Hematopoietic multipotent progenitor cell (in vitro differentiated cells): ENCODE data around the gene CD44. TPM values are rescaled to one million over a fixed set of nuclear protein-coding genes. Genes with fewer than 3 reads are reported as not detected.

Experiments
- DNase-seq, 3 donors: peaks; one replicate each; pipeline ENCODE4 v3.0.0-alpha.2; 2011 to 2015; ENCODE audit warnings: low read depth in 2 of 3, low spot score in 2 of 3
- total RNA-seq: library from RNA; depleted of rRNA; stranded (reverse); fragments of >200 nt; gene quantifications from one replicate; pipeline ENCODE4 v1.2.3, GENCODE V29; 2012

CD44 gene
- total RNA-seq, 1 donor: 616 TPM

DNA sequence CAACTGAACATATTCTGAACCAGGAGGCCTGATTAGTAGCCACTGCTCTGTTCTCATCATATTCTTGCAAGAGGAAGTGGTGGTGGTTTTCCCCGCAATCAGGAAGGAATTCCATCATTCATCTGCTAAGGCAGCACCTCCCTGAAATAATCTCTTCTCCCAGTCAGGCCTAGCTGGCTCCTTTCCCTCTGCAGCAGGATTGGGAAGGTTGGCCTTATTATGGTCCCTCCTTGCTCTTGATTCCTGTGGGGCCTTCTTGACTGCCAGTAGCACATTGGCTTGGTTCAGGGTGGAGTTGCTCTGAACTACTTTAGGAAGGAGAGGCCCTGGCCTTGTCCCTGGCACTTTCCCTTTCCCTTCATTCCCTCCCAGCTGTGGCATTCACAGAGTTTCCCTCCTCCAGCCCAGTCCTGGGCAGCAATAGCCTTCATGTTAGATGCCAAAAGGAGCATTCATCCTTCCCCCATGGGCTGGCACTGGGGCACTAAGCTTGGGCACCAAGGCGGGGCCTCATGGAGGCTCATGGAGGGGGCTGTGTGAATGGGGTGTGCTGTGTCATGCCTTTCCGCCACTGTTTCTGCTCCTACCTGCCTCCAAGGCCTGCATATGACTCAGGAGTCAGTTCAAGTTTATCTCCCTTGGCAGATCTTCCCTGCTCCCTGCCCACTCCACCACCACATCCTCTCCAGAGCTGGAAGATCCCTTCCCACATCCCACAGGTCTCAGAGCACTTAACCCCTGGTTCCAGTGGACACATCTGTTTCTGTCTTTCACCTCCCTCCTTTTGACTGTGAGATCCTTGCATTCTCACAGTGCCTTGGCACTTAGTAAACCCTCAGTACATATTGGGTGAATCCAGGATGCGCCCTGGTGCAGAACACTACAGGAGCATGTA, 27.6 kb upstream of the CD44 start:
- DNase-seq: peak in 2 of 3 donors; percentile 60 to 78

- DNase-seq: no peak
These were observed 26.7 kb upstream of the CD44 start for GRCh38 chr11:35112056-35112845.

GRCh38 chr11:35112846-35113105, 26.2 kb upstream of the CD44 start:
- no peak for DNase-seq

DNA sequence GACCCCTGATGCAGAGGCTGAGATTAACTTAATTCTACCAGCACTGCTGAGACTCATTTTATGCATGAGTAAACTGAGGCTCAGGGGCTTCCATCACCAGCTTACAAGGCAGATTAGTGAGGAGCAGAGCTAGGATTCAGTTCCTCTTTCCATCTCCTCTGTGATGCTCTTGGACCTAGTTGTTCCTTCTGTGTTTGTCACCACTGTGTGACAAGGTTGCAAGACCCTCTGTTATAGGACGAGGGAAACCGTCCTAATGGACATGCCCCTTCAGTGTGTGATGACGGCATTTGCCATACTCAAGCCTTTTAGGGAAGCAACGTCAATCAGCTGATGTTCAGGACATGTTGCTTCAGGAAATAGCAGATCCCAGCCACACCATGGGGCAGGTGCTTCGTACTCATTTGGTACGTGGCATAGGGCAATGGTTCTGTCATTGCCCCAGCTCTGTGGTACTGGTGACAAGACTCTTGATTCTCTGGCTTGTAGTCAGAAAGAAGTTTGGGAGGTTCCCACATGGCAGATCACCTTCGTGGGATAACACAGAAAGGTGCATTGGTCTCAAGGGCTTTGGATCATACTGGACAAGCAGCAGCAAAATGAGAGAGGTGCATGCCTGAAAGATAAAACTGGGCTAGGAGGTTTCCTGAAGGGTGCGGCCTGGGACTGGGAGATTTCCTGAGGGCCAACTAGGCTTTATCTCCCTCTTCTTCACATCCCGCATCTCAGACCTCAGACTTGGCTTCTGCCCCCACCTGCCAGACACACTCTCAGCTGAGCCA, 23.9 kb upstream of the CD44 start:
- DNase-seq: no peak

- DNase-seq: no peak
These were observed 23.3 kb upstream of the CD44 start for GRCh38 chr11:35115688-35116030.

GRCh38 chr11:35116245-35116644, 22.7 kb upstream of the CD44 start:
- DNase-seq: no peak

DNA sequence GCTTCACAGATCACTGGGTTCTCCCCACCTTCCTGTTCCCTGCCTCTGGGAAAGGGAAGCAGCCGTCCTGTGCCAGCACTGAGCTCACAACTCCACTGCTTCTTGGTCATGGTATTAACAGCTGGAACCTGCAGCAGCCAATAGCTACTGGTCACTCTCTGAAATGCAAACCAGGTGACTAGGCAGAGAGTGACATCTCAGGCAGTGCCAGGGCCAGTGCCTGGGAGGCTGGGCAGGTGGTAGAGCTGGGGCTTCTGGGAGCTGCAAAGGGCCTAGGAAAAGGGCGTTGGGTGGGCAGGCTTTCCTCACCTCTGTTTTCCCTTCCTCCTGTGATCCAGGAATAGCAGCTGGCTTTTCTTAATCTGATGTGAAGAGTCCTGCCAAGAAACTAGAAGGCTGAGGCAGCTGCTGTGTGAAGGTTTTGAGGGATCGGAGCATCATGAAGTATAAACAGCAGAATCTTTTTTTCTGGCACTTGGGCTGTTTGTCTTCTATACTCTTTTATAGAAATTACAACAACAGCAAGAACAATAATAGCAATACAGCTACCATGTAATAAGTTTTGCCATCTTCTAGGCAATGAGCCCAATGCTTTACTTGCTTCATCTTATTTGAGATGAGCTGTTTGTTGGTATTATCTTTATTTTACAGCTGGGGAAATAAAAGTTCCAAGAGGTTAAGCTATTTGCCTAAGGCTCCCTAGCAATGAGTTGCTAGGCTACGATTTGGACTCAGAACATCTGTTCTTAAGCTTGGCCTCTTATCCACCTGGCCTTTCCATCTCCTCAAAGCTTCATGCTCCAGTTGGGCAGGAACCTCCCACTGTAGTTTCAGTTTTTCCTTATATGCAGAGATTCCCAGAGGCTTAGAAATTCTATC, 22.0 kb upstream of the CD44 start:
- DNase-seq: no peak

- no peak for DNase-seq
These were observed 20.1 kb upstream of the CD44 start for GRCh38 chr11:35118906-35119305.

GRCh38 chr11:35121326-35121865, 17.6 kb upstream of the CD44 start:
- DNase-seq: no peak

GRCh38 chr11:35122308-35122707, 16.7 kb upstream of the CD44 start:
- peak in 1 of 3 donors; percentile 74 for DNase-seq

DNA sequence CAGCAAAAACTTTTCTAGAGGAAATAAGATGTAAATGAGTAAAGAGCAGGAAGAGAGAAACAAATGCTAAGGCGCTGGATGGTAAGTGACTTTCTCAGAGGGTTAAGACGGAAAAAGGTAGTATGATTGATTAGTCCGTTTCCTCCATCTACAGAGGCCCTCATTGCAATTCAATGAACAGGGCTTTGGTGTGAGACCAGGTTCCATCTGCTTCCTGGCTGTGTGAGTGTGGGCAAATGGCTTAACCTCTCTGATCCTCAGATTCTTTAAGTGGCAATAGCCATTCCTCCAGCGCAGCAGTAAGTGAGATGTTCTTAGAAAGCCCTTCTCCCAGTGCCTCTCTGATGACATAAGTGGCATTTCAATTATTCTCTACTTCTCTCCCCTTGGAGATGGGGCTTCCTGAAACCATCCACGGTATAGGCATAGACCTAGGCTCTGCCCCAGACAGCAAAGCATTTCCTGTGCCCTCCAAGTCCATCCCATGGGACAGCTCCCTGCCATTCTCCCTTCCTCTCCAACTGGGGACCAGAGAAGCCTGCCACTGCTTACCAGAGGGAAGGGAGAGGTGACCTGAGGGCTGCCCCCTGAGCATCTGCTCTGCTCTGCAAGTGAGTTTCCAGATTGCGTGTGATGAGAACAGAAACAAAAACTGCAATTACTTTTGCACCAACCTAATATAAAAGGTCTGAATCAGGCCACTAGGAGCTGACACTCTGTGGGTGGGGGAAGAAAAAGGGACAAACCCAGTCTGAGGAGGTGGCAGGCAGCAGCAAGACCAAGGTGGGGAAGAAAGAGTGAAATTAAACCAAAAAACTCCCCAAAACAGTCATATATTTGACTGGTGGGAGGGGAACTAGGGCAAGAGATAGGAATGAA, 12.7 kb upstream of the CD44 start:
- DNase-seq: no peak

DNA sequence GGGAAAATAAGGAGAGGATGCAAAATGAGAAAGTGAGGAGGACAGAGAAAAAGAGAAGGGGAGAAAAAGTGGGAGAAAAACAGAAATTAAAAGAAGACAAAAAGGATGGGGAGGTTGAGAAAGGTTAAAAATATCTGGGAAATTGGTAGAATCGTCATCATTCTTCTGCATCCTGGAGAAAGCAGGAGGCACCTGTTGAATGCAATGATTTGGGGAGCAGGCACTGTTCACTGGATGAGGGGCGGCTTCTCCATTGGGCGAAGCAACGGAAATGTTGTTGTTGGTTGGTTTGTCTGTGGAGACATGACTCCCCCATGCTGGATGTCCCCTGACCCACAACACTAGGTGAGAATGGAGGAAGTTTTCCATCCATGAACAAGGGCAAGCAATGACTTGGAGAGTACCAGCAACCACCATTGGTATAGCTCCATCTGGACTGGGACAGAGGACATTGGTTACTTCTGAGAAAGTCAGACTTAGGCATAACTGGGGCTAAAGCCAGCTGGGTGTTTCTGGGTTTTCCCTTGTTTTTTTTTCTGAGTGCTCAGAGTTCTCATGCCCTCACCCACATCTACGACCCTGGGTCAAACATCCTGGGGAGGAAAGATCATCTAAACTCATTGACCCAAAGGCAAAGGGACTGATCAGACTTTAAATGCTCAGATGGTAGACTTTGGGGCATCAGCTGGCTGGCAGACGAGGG, 11.9 kb upstream of the CD44 start:
- no peak for DNase-seq

GRCh38 chr11:35127619-35128018, 11.4 kb upstream of the CD44 start:
- no peak for DNase-seq

DNA sequence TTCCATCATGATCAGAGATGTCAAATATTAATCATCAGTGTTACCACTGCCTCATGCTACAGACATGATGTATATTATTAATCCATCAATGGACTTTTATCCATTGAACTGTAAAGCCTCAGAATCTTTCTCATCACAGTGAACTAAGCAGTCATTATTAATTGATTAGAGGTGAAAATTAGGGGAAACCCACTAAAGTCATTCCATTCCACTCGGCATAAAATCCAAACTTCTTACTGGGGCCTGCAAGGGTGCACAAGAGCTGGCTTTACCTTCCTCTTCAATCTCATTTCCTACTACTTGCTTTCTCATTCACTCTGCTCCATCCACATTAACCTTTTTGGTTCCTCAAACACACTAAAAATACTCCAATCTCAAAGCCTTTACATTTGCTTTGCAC, 7.9 kb upstream of the CD44 start:
- DNase-seq: no peak

GRCh38 chr11:35131886-35132285, 7.1 kb upstream of the CD44 start:
- DNase-seq: no peak

DNA sequence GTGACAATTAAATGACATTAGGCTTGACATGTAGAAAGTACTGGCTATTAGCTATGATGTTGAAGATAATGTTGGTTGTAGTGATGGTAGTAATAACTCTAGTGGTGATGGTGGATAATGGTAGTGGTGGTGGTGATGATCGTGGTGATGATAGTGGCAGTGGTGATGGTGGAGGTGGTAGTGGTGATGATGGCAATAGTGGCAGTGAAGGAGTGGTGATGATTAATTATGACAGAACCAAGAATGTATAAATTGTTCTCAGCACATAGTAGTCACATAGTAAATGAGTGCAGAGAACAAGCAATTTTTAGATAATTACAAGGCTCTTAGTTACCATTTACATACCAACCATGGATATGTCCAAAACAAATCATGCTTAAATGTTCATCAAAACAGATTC, 5.3 kb upstream of the CD44 start:
- DNase-seq: no peak

DNA sequence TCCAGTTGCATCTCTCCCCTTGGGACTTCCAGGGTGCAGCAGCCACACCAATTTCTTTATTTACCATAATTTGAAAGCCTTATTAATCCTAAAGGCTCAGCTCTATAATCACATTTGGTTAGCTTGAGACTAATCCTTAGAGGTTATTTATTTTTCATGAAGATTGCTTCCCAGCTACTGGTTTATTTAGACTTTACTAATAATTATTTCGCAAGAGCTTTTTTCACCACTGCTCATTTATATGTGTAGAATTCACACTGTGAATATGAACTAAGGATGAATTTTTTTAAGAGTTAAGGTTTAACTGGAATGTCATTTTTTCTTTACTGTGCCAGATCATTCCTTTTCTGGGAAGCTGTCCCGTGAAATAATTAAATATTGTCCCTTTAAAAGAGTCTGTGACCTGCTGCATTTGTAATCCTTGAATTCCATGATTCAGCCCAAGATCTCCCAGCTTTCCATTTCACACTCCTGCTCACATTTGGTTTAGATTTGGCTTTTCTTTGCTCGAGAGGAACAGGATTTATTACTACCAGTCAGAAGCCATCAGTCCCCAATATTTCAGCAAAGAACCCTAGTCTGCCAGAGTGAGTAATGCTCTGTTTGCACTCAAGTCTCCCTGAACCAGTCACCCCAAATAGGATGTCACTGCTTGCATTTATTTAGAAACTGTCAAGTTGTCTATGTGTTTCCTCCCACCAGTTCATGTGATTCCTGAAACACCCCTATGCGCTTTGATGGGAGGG, 4.4 kb upstream of the CD44 start:
- no peak for DNase-seq

DNA sequence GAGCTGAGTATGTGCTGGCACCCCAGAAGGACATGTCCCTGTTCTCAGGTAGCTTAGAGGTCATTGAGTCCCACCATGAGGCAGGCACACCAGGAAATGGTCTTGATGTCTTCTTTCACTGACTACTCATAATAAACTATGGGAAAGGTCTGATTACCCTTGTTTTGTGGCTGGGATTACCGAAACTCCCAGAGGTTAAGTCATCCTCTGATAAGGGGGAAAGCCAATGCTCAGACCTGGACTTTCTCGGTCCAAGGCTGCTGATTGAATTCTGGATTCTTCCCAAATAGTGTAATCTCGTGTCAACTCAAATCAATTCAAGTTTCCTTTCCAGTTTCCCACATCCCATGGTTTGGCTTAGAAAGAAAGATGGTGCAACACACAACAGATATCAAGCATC, 3.7 kb upstream of the CD44 start:
- no peak for DNase-seq
